Calu3 (cell line): ENCODE data around the gene DRAM1. TPM values are rescaled to one million over a fixed set of nuclear protein-coding genes. Genes with fewer than 3 reads are reported as not detected.
"Not testable (repeated sequence)": the region's sequence is repeated elsewhere in the genome, so short reads cannot be mapped to it uniquely, and the experiment has no call there.

ENCODE experiments used
- BruUV-seq: library from RNA; stranded (reverse); fragments of 400-500 nt; replicated peaks from 2 replicates; lab custom pipeline; 2021; lab: Mats Ljungman, UMichigan
- CTCF ChIA-PET: fragments of 300-600 bp; sonication (Branson Sonifier 250); formaldehyde crosslinking; loops from one replicate; lab custom pipeline; 2022; ENCODE audit warnings: antibody characterized with exemption; lab: Charles Lee
- DNase-seq: peaks from one replicate; pipeline ENCODE4 v3.0.0; 2022
- H3K27ac Mint-ChIP-seq: one replicate; pipeline ENCODE4 v1.8.0; 2022; ENCODE audit warnings: mixed read lengths; ENCODE audit not compliant: unreplicated experiment
- H3K27me3 Mint-ChIP-seq: one replicate; pipeline ENCODE4 v1.8.0; 2022; ENCODE audit warnings: mixed read lengths; ENCODE audit not compliant: unreplicated experiment
- H3K36me3 Mint-ChIP-seq: one replicate; pipeline ENCODE4 v1.8.0; 2022; ENCODE audit warnings: mild to moderate bottlenecking, moderate library complexity, mixed read lengths; ENCODE audit not compliant: insufficient read depth, unreplicated experiment
- H3K4me1 Mint-ChIP-seq: one replicate; pipeline ENCODE4 v1.8.0; 2022; ENCODE audit warnings: mild to moderate bottlenecking, low read depth, mixed read lengths; ENCODE audit not compliant: unreplicated experiment
- H3K4me3 Mint-ChIP-seq: one replicate; pipeline ENCODE4 v1.8.0; 2022; ENCODE audit warnings: mild to moderate bottlenecking, low read depth, moderate library complexity, mixed read lengths; ENCODE audit not compliant: unreplicated experiment
- H3K9me3 Mint-ChIP-seq: one replicate; pipeline ENCODE4 v1.8.0; 2022; ENCODE audit warnings: low read depth, mixed read lengths; ENCODE audit not compliant: unreplicated experiment
- intact Hi-C: fragments of 100-400 bp; cut with micrococcal nuclease; formaldehyde crosslinking; loops from one replicate; pipeline ENCODE4 v1.10.0; 2022; ENCODE audit not compliant: unreplicated experiment
- total RNA-seq: library from RNA; stranded (reverse); gene quantifications from 2 replicates; pipeline ENCODE4 v1.2.3, GENCODE V29; 2022
- TF ChIP-seq, protein P1 (sequence below): fragments of 200-600 bp; IDR thresholded peaks from one replicate; pipeline ENCODE4 v1.8.0; 2022; ENCODE audit warnings: antibody characterized with exemption; ENCODE audit not compliant: unreplicated experiment

DRAM1 gene
- total RNA-seq, 1 experiment from 2014 or later: 28.1 TPM

DNA sequence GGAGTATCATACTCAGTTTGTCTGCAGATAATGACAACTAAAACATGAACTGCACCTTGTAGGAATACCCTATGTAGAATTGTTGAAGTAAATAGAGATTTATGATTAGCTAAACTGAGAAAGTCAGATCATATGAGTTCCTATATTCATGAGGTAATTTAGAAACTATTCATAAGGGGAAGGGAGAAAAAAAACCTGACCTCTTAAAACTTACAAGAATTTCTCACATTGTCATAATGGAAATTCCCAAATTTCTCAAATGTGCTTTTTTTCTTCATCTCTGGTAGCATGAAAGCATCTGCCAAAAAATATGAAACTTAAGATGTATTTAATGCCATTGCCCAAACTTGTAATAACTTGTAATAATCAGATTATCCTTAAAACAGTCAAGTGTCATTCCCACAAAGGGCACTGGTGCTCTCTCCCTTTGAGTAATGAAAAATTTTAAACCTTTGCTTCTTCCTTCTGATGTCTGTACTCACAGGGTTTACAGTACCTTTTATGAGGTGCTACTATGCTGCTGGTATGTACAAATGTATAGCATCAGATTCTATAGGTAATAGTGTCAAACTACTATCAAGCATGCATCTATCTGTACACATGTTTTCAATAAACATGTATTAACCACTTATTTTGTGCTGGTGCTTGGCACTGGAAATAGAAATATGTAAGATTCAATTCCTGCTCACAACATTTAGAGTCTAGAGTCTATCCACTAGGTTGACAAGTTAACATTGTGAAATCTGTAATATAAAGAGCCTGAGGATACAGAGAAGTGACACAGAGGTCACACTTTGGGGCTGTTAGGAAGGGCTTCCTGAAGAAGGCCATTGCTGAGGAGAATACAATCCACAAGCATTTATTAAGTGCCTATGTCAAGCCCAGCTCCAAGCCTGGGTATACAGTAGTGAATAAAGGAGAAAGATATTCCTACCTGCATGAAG lies 17.4 kb upstream of the DRAM1 start:
- Mint-ChIP-seq H3K27me3 (no peaks in the 10 kb centered on the region), H3K36me3 (no peaks in the 10 kb centered on the region), H3K4me3 (no peak overlapping the region), H3K9me3 (peaks cover 2% of the 10 kb centered on the region), H3K4me1 (peaks cover 13% of the 10 kb centered on the region), H3K27ac (no peak overlapping the region)
- TF ChIP-seq, protein P1, sequence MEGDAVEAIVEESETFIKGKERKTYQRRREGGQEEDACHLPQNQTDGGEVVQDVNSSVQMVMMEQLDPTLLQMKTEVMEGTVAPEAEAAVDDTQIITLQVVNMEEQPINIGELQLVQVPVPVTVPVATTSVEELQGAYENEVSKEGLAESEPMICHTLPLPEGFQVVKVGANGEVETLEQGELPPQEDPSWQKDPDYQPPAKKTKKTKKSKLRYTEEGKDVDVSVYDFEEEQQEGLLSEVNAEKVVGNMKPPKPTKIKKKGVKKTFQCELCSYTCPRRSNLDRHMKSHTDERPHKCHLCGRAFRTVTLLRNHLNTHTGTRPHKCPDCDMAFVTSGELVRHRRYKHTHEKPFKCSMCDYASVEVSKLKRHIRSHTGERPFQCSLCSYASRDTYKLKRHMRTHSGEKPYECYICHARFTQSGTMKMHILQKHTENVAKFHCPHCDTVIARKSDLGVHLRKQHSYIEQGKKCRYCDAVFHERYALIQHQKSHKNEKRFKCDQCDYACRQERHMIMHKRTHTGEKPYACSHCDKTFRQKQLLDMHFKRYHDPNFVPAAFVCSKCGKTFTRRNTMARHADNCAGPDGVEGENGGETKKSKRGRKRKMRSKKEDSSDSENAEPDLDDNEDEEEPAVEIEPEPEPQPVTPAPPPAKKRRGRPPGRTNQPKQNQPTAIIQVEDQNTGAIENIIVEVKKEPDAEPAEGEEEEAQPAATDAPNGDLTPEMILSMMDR: no peak
- DNase-seq: no peak
- no TSS peak for BruUV-seq
- CTCF ChIA-PET: interaction anchor here (1.0 kb wide), 1 partner anchor 17 kb away, joined by 3 read pairs; the partner anchor contains the start of gene DRAM1
- intact Hi-C loops: no loop called here

- CTCF ChIA-PET: not testable (repeated sequence)
- DNase-seq: peak; percentile 38
Observed at GRCh38 chr12:101861688-101862087, 15.7 kb upstream of the DRAM1 start.

DNA sequence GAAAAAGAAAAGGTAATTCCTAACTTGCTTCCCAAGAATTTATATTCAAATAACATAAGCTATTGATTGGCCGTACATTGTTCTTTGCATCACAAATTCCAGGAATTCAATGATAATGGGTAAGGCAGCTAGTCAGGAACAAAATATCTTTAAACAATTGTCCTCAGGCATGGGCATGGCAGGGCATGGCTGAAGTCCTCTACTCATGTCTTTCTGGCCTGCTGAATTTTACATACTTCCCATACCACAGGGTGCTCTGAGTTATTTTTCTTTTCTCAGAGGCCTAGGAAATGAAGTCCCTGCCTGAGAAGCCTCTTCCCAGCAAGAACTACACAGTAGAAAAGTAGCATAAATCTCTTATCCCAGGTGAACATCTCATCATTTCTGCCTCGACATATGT lies 15.1 kb upstream of the DRAM1 start:
- no peaks in the 10 kb centered on the region for H3K4me1 Mint-ChIP-seq
- H3K27me3 Mint-ChIP-seq: no peaks in the 10 kb centered on the region
- no TSS peak for BruUV-seq
- TF ChIP-seq, protein P1: no peak
- H3K36me3 Mint-ChIP-seq: no peaks in the 10 kb centered on the region
- CTCF ChIA-PET: no interaction called here
- no peak overlapping the region for H3K4me3 Mint-ChIP-seq
- no peak for DNase-seq
- no peak overlapping the region for H3K27ac Mint-ChIP-seq
- H3K9me3 Mint-ChIP-seq: peaks cover 5% of the 10 kb centered on the region
- intact Hi-C loops: no loop called here

More at GRCh38 chr12:101861688-101862087, 15.7 kb upstream of the DRAM1 start:
- intact Hi-C loops, H3K4me3 Mint-ChIP-seq, H3K27me3 Mint-ChIP-seq, H3K27ac Mint-ChIP-seq, H3K4me1 Mint-ChIP-seq, H3K36me3 Mint-ChIP-seq, BruUV-seq, H3K9me3 Mint-ChIP-seq: not testable (repeated sequence)

- Mint-ChIP-seq H3K27me3 (no peaks in the 10 kb centered on the region), H3K36me3 (no peaks in the 10 kb centered on the region), H3K4me3 (no peak overlapping the region), H3K9me3 (peaks cover 5% of the 10 kb centered on the region), H3K4me1 (no peaks in the 10 kb centered on the region), H3K27ac (no peak overlapping the region)
- intact Hi-C loops: no loop called here
- TF ChIP-seq, protein P1: no peak
- DNase-seq: no peak
- CTCF ChIA-PET: interaction anchor here (0.7 kb wide), 1 partner anchor 104 kb away, joined by 5 read pairs; no protein-coding TSS in a partner anchor
- BruUV-seq: no TSS peak
Observed at GRCh38 chr12:101863981-101864380, 13.4 kb upstream of the DRAM1 start.
